Natural killer cell treated with Interleukin-12 subunit alpha and Interleukin-12 subunit beta and Interleukin-15 and Interleukin-18, amount 100 ng/mL, for 72 hours (primary cell): ENCODE results near the gene PRKCA. TPM values are rescaled to one million over a fixed set of nuclear protein-coding genes. Genes with fewer than 3 reads are reported as not detected.

Experiments
- ATAC-seq, 2 donors: fragments of 150-1000 bp; cut with Tn5 transposase in 1 of 2; sonication (Bioruptor Pico), chemical (Tn5 transposase) in 1 of 2; 2 replicates each; pipeline ENCODE4 v1.10.0; 2021
- DNase-seq: peaks from one replicate; pipeline ENCODE4 v3.0.0; 2022; ENCODE audit warnings: low spot score
- H3K27ac Mint-ChIP-seq, 2 donors: 1 replicate in 1 of 2; 2 replicates in 1 of 2; pipeline ENCODE4 v1.8.0; 2022; ENCODE audit warnings: mixed read lengths in 2 of 2, mild to moderate bottlenecking in 1 of 2, moderate library complexity in 1 of 2
- H3K27me3 Mint-ChIP-seq, 2 donors: 1 replicate in 1 of 2; 2 replicates in 1 of 2; pipeline ENCODE4 v1.8.0; 2022; ENCODE audit warnings: mixed read lengths in 2 of 2
- H3K36me3 Mint-ChIP-seq: one replicate; pipeline ENCODE4 v1.8.0; 2022; ENCODE audit warnings: mixed read lengths
- H3K4me1 Mint-ChIP-seq, 2 donors: 1 replicate in 1 of 2; 2 replicates in 1 of 2; pipeline ENCODE4 v1.8.0; 2022; ENCODE audit warnings: low read depth in 2 of 2, mixed read lengths in 2 of 2, mild to moderate bottlenecking in 1 of 2
- H3K4me3 Mint-ChIP-seq: one replicate; pipeline ENCODE4 v1.8.0; 2022; ENCODE audit warnings: mixed read lengths
- H3K9me3 Mint-ChIP-seq: 2 replicates; pipeline ENCODE4 v1.8.0; 2022; ENCODE audit warnings: mixed read lengths
- total RNA-seq, 2 donors: library from RNA; stranded (reverse); gene quantifications; one replicate each; pipeline ENCODE4 v1.2.3, GENCODE V29; 2022

The PRKCA gene
- total RNA-seq, 2 donors from 2014 or later = 31.1 to 41.1 TPM

GRCh38 chr17:66805567-66805966 lies 503.2 kb downstream of the PRKCA start:
- ATAC-seq (no peak), DNase-seq (no peak)
- H3K9me3 Mint-ChIP-seq = no peaks in the 10 kb centered on the region
- H3K4me1 Mint-ChIP-seq = peaks cover 0 to 8% of the 10 kb centered on the region in 2 donors
- H3K36me3 Mint-ChIP-seq = no peaks in the 10 kb centered on the region
- H3K4me3 Mint-ChIP-seq = no peak overlapping the region
- no peak overlapping the region for H3K27ac Mint-ChIP-seq
- peaks cover 0 to 2% of the 10 kb centered on the region in 2 donors for H3K27me3 Mint-ChIP-seq

- Mint-ChIP-seq H3K4me3 (no peak overlapping the region), H3K27ac (no peak overlapping the region), H3K36me3 (no peaks in the 10 kb centered on the region), H3K4me1 (peaks cover 0 to 8% of the 10 kb centered on the region in 2 donors), H3K9me3 (no peaks in the 10 kb centered on the region), H3K27me3 (peaks cover 0 to 2% of the 10 kb centered on the region in 2 donors)
- ATAC-seq (no peak), DNase-seq (no peak)
Measured at GRCh38 chr17:66807182-66807581, 504.8 kb downstream of the PRKCA start.

GRCh38 chr17:66809408-66809807 lies 507.0 kb downstream of the PRKCA start:
- ATAC-seq (no peak), DNase-seq (no peak)
- Mint-ChIP-seq H3K36me3 (no peaks in the 10 kb centered on the region), H3K4me3 (no peak overlapping the region), H3K9me3 (no peaks in the 10 kb centered on the region), H3K4me1 (peaks cover 0 to 8% of the 10 kb centered on the region in 2 donors), H3K27ac (no peak overlapping the region), H3K27me3 (peaks cover 10 to 15% of the 10 kb centered on the region in 2 donors)

GRCh38 chr17:66810951-66811682 lies 508.7 kb downstream of the PRKCA start:
- no peak for ATAC-seq
- Mint-ChIP-seq H3K27ac (no peak overlapping the region), H3K4me1 (peaks cover 0 to 8% of the 10 kb centered on the region in 2 donors), H3K36me3 (no peaks in the 10 kb centered on the region), H3K27me3 (peaks cover 10 to 15% of the 10 kb centered on the region in 2 donors), H3K4me3 (no peak overlapping the region), H3K9me3 (no peaks in the 10 kb centered on the region)
- no peak for DNase-seq

- peaks cover 10 to 15% of the 10 kb centered on the region in 2 donors for H3K27me3 Mint-ChIP-seq
- ATAC-seq (no peak), DNase-seq (no peak)
- no peaks in the 10 kb centered on the region for H3K36me3 Mint-ChIP-seq
- H3K27ac Mint-ChIP-seq = no peak overlapping the region
- H3K9me3 Mint-ChIP-seq = no peaks in the 10 kb centered on the region
- peaks cover 0 to 8% of the 10 kb centered on the region in 2 donors for H3K4me1 Mint-ChIP-seq
- no peak overlapping the region for H3K4me3 Mint-ChIP-seq
Measured at GRCh38 chr17:66811683-66812054, 509.3 kb downstream of the PRKCA start.

- Mint-ChIP-seq H3K4me1 (peaks cover 0 to 7% of the 10 kb centered on the region in 2 donors), H3K27me3 (peaks cover 11 to 17% of the 10 kb centered on the region in 2 donors), H3K36me3 (peaks cover 1% of the 10 kb centered on the region), H3K4me3 (no peak overlapping the region), H3K27ac (no peak overlapping the region), H3K9me3 (peaks cover under 1% of the 10 kb centered on the region)
- no peak for DNase-seq
- ATAC-seq = peak in 1 of 2 donors; percentile 32
Measured at GRCh38 chr17:66812571-66812970, 510.2 kb downstream of the PRKCA start.

GRCh38 chr17:66813296-66813695 lies 510.9 kb downstream of the PRKCA start:
- DNase-seq (no peak), ATAC-seq (no peak)
- Mint-ChIP-seq H3K4me3 (no peak overlapping the region), H3K27ac (no peak overlapping the region), H3K4me1 (peaks cover 0 to 2% of the 10 kb centered on the region in 2 donors), H3K36me3 (peaks cover 5% of the 10 kb centered on the region), H3K27me3 (peaks cover 14 to 23% of the 10 kb centered on the region in 2 donors), H3K9me3 (peaks cover 4% of the 10 kb centered on the region)

GRCh38 chr17:66814026-66814425 lies 511.6 kb downstream of the PRKCA start:
- no peak overlapping the region for H3K27ac Mint-ChIP-seq
- peaks cover 4% of the 10 kb centered on the region for H3K9me3 Mint-ChIP-seq
- peaks cover 14 to 23% of the 10 kb centered on the region in 2 donors for H3K27me3 Mint-ChIP-seq
- H3K4me3 Mint-ChIP-seq = no peak overlapping the region
- peaks cover 5% of the 10 kb centered on the region for H3K36me3 Mint-ChIP-seq
- H3K4me1 Mint-ChIP-seq = no peaks in the 10 kb centered on the region
- no peak for ATAC-seq
- no peak for DNase-seq

GRCh38 chr17:66814570-66814969 lies 512.2 kb downstream of the PRKCA start:
- H3K36me3 Mint-ChIP-seq = peaks cover 5% of the 10 kb centered on the region
- no peak overlapping the region for H3K27ac Mint-ChIP-seq
- no peak for DNase-seq
- H3K4me1 Mint-ChIP-seq = no peaks in the 10 kb centered on the region
- no peak overlapping the region for H3K4me3 Mint-ChIP-seq
- ATAC-seq = no peak
- H3K27me3 Mint-ChIP-seq = peaks cover 14 to 23% of the 10 kb centered on the region in 2 donors
- H3K9me3 Mint-ChIP-seq = peaks cover 4% of the 10 kb centered on the region

GRCh38 chr17:66817750-66818149 lies 515.3 kb downstream of the PRKCA start:
- peaks cover 5% of the 10 kb centered on the region for H3K36me3 Mint-ChIP-seq
- peaks cover 15 to 20% of the 10 kb centered on the region in 2 donors for H3K27me3 Mint-ChIP-seq
- no peak overlapping the region for H3K27ac Mint-ChIP-seq
- no peak for DNase-seq
- H3K9me3 Mint-ChIP-seq = peaks cover 4% of the 10 kb centered on the region
- H3K4me1 Mint-ChIP-seq = no peaks in the 10 kb centered on the region
- no peak for ATAC-seq
- H3K4me3 Mint-ChIP-seq = no peak overlapping the region

- no peak for ATAC-seq
- H3K4me3 Mint-ChIP-seq = no peak overlapping the region
- H3K9me3 Mint-ChIP-seq = peaks cover 4% of the 10 kb centered on the region
- no peak for DNase-seq
- H3K4me1 Mint-ChIP-seq = no peaks in the 10 kb centered on the region
- H3K27ac Mint-ChIP-seq = no peak overlapping the region
- H3K36me3 Mint-ChIP-seq = peaks cover 5% of the 10 kb centered on the region
- H3K27me3 Mint-ChIP-seq = peaks cover 9% of the 10 kb centered on the region in 2 donors
Measured at GRCh38 chr17:66819466-66819865, 517.1 kb downstream of the PRKCA start.

GRCh38 chr17:66822009-66822408 lies 519.6 kb downstream of the PRKCA start:
- no peak for ATAC-seq
- Mint-ChIP-seq H3K36me3 (peaks cover 5% of the 10 kb centered on the region), H3K9me3 (peaks cover 4% of the 10 kb centered on the region), H3K4me3 (no peak overlapping the region), H3K4me1 (no peaks in the 10 kb centered on the region), H3K27me3 (peaks cover 15 to 25% of the 10 kb centered on the region in 2 donors), H3K27ac (no peak overlapping the region)
- DNase-seq = no peak

- H3K4me3 Mint-ChIP-seq = no peak overlapping the region
- no peaks in the 10 kb centered on the region for H3K9me3 Mint-ChIP-seq
- H3K4me1 Mint-ChIP-seq = no peaks in the 10 kb centered on the region
- peaks cover 30 to 50% of the 10 kb centered on the region in 2 donors for H3K27me3 Mint-ChIP-seq
- H3K27ac Mint-ChIP-seq = no peak overlapping the region
- no peaks in the 10 kb centered on the region for H3K36me3 Mint-ChIP-seq
- ATAC-seq (no peak), DNase-seq (no peak)
Measured at GRCh38 chr17:66826856-66827255, 524.4 kb downstream of the PRKCA start.

- Mint-ChIP-seq H3K4me1 (no peaks in the 10 kb centered on the region), H3K27ac (no peak overlapping the region), H3K36me3 (no peaks in the 10 kb centered on the region), H3K27me3 (peaks cover 41 to 69% of the 10 kb centered on the region in 2 donors), H3K9me3 (no peaks in the 10 kb centered on the region), H3K4me3 (no peak overlapping the region)
- no peak for DNase-seq
- ATAC-seq = peak in 1 of 2 donors; percentile 53
Measured at GRCh38 chr17:66829386-66829864, 527.0 kb downstream of the PRKCA start.
